Fibroblast of pulmonary artery (primary cell): ENCODE measurements around the gene CMAS.
"Not testable (repeated sequence)": the region's sequence is repeated elsewhere in the genome, so short reads cannot be mapped to it uniquely, and the experiment has no call there.

ENCODE experiments used
- DNase-seq: peaks from one replicate; pipeline ENCODE4 v3.0.0-alpha.2; 2010; ENCODE audit warnings: low read depth
- H3K4me3 ChIP-seq: replicated peaks from 2 replicates; pipeline ENCODE4 v1.5.1; 2011; ENCODE audit warnings: low read depth, mild to moderate bottlenecking, control low read depth, low read length, moderate library complexity
- TF ChIP-seq, protein P1 (sequence below): IDR thresholded peaks from 2 replicates; pipeline ENCODE4 v1.5.1; 2011; ENCODE audit warnings: mild to moderate bottlenecking, control low read depth, low read length, inconsistent platforms; ENCODE audit errors: missing control alignments

CMAS gene

DNA sequence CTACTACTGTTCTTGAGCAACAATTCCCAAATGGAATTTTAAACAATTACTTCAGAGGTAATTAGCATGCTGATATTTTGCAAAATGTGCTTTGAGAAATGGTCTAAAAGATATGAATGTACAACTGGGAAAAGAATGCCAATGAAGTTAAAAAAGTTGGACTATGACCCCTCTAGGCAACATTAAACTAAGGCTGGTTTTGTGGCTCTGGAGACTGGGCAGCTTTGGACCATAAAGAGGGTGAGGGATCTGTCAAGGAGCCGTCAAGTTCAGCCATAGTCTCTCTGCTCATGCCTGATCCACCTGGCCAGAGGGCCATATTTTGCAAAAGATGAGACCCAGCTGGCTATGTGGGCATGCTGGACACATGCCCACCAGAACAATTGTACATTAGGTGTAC, 38.8 kb downstream of the CMAS start:
- no peak overlapping the region for H3K4me3 ChIP-seq
- DNase-seq: no peak
- TF ChIP-seq, protein P1, sequence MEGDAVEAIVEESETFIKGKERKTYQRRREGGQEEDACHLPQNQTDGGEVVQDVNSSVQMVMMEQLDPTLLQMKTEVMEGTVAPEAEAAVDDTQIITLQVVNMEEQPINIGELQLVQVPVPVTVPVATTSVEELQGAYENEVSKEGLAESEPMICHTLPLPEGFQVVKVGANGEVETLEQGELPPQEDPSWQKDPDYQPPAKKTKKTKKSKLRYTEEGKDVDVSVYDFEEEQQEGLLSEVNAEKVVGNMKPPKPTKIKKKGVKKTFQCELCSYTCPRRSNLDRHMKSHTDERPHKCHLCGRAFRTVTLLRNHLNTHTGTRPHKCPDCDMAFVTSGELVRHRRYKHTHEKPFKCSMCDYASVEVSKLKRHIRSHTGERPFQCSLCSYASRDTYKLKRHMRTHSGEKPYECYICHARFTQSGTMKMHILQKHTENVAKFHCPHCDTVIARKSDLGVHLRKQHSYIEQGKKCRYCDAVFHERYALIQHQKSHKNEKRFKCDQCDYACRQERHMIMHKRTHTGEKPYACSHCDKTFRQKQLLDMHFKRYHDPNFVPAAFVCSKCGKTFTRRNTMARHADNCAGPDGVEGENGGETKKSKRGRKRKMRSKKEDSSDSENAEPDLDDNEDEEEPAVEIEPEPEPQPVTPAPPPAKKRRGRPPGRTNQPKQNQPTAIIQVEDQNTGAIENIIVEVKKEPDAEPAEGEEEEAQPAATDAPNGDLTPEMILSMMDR: no peak

DNA sequence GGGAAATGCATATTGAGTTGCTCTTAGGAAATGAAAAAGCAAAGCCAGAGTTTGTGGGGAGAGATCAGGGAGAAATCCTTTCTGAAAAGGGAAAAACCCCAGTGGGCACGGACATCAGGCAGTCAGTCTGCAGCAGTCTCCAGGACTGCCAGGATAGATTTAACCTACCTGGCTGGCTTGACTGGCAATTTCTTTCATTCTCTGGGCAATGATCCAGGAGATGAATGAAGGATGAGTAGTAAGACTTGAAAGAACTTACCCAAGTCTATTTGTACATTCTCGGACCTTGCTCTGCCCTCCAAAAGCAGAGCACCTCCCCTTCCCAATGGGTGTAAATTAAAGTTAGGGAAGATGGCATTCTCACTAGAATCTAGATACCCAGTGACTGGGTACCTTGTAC, 42.9 kb downstream of the CMAS start:
- DNase-seq: no peak
- H3K4me3 ChIP-seq: no peak overlapping the region
- TF ChIP-seq, protein P1: no peak

DNA sequence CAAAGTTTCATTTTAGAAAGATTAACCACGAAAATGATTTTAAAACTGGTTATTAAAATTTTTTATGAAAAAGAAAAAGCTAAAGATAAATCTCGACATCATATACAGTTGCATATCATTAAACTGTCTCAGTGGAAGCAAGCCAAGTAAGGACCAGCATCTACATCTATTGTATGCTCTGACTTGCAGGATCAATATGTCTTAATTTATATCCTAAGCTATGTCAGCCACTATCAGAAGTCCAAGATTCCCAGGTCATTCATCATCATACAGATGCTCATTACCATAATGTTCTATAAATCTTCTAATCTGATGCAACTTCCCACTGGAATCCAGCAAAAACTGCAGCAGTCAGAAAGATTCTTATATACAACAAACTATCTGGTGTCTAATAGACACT, 43.5 kb downstream of the CMAS start:
- H3K4me3 ChIP-seq: no peak overlapping the region
- TF ChIP-seq, protein P1: no peak
- DNase-seq: no peak

DNA sequence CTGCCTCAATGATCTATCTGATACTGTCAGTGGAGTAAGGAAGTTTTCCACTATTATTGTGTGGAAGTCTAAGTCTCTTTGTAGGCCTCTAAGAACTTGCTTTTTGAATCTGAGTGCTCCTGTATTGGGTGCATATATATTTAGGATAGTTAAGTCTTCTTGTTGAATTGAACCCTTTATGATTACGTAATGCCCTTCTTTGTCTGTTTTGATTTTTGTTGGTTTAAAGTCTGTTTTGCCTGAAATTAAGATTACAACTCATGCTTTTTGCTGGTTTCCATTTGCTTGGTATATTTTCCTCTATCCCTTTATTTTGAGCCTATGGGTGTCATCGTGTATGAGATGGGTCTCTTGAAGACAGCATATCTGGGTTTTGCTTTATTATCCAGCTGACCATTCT, 53.0 kb downstream of the CMAS start:
- H3K4me3 ChIP-seq, DNase-seq: not testable (repeated sequence)

DNA sequence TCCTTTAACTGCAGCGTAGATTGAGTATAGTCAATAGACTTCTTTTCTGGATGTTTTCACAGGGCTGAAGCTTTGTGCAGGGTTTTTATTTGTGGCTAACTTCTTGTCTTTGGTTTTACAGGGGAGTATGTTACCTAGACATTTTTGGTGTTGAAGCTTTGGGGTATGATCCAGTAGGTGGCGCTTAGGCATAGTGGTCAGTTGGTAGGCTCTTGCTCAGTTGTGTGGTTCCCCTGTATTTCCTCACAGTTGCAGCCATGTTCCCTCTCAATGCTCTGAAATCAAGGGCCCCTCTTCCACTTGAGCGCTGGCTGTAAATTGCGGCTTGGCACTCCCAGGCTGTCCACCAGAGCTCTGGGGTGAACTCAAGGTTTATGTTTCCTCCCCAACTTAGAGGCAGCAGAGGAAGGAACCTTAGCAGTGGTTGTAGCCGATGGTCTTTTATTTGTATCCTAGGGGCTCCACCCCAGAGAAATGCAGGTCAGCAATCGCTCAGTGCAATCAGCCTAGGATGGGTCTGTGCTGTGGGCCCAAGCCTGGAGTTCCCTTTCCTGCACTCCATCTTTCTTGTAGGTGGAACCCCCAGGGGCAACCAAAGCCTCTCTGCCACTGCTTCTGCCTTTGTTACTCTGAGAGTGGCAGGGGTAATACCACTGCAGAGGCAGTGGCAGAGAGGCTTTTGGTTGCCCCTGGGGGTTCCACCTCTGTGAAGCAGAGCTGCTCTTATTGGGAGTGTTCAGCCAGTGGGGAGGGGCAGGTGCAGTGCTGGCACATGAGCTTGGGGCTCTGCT, 55.1 kb downstream of the CMAS start:
- DNase-seq: peak; percentile 85
- no peak overlapping the region for H3K4me3 ChIP-seq
- TF ChIP-seq, protein P1: peak; percentile 76

DNA sequence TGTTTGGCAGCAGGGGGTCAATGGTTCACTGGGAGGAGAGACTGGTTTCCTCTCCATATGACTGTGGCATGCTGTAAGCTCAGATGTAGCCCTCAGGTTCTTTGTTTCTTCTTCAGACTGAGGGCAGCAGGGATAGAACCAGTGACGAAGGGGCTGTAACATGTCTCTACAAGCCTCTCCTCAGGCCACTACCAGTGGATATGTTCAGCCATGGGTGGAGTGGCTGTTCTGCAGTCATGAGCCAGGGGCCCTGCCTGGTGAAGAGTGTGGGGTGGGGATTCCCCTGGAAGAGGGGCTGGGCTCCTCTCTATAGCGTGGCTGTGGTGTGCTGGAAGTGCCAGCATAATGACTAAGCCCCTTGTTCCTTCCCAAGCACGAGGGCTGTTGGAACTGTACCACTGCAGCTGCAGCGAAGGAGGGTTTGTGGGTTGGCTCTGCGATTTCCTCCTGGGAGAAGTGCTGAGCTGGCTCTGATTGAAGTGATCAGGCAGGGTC, 55.8 kb downstream of the CMAS start:
- no peak overlapping the region for H3K4me3 ChIP-seq
- TF ChIP-seq, protein P1: no peak
- DNase-seq: peak; percentile 81

DNA sequence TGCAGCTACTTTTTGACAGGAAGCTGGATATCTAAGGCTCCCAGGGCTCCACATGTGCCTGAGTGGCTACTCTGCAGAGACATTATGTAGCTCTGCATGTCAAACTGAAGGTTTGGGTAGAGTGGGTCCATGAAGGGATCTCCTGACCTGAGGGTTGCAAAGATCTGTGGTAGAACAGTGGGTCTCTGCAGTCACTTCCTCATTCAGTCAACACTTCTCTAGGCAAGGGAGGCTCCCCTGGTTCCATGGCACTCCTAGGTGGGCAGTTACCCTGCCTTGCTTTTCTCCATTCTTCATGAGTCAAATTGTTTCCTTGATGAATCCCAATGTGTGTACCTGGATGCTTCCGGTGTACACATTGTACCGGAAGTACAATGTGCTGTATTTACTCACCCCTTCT, 57.4 kb downstream of the CMAS start:
- DNase-seq: no peak
- no peak overlapping the region for H3K4me3 ChIP-seq
- TF ChIP-seq, protein P1: no peak
